Measurements from ENCODE around the gene PIGK. TPM values are rescaled to one million over a fixed set of nuclear protein-coding genes. Genes with fewer than 3 reads are reported as not detected.
"Not testable (repeated sequence)": the region's sequence is repeated elsewhere in the genome, so short reads cannot be mapped to it uniquely, and the experiment has no call there.

The PIGK gene
- total RNA-seq, 2 experiments from 2014 or later = 22.5 to 23.2 TPM

- H3K9me3 Mint-ChIP-seq (ENCODE audit: insufficient read depth); H3K4me3 Mint-ChIP-seq; H3K27me3 Mint-ChIP-seq (ENCODE audit: low read depth); H3K27ac Mint-ChIP-seq; DNase-seq; ATAC-seq; H3K4me1 Mint-ChIP-seq (ENCODE audit: low read depth); CTCF ChIA-PET; POLR2A ChIA-PET: not testable (repeated sequence)
- peaks cover 28% of the 10 kb centered on the region for H3K36me3 Mint-ChIP-seq (ENCODE audit: low read depth)
These were observed 32.3 kb downstream of the PIGK start for GRCh38 chr1:77186907-77187306.

- peaks cover 14% of the 10 kb centered on the region for H3K36me3 Mint-ChIP-seq (ENCODE audit: low read depth)
- ChIA-PET POLR2A (no interaction called here), CTCF (interaction anchor here (0.8 kb wide), 1 partner anchor 395 kb away, joined by 3 read pairs; no protein-coding TSS in a partner anchor)
- DNase-seq (no peak), ATAC-seq (no peak)
- H3K27ac Mint-ChIP-seq = no peak overlapping the region
- H3K9me3 Mint-ChIP-seq (ENCODE audit: insufficient read depth) = peaks cover 6% of the 10 kb centered on the region
- H3K4me3 Mint-ChIP-seq = no peak overlapping the region
- no peaks in the 10 kb centered on the region for H3K4me1 Mint-ChIP-seq (ENCODE audit: low read depth)
- no peaks in the 10 kb centered on the region for H3K27me3 Mint-ChIP-seq (ENCODE audit: low read depth)
These were observed 37.1 kb downstream of the PIGK start for GRCh38 chr1:77182083-77182482.

- no peak for DNase-seq
- no peak overlapping the region for H3K27ac Mint-ChIP-seq
- H3K4me1 Mint-ChIP-seq (ENCODE audit: low read depth) = no peaks in the 10 kb centered on the region
- no peaks in the 10 kb centered on the region for H3K27me3 Mint-ChIP-seq (ENCODE audit: low read depth)
- ATAC-seq = no peak
- ChIA-PET POLR2A (no interaction called here), CTCF (no interaction called here)
- H3K4me3 Mint-ChIP-seq = no peak overlapping the region
- peaks cover 18% of the 10 kb centered on the region for H3K36me3 Mint-ChIP-seq (ENCODE audit: low read depth)
- H3K9me3 Mint-ChIP-seq (ENCODE audit: insufficient read depth) = peaks cover 16% of the 10 kb centered on the region
These were observed 39.6 kb downstream of the PIGK start for GRCh38 chr1:77179632-77180031.

- H3K9me3 Mint-ChIP-seq (ENCODE audit: insufficient read depth) = peaks cover 37% of the 10 kb centered on the region
- DNase-seq (no peak), ATAC-seq (no peak)
- ChIA-PET POLR2A (no interaction called here), CTCF (no interaction called here)
- no peaks in the 10 kb centered on the region for H3K4me1 Mint-ChIP-seq (ENCODE audit: low read depth)
- no peak overlapping the region for H3K4me3 Mint-ChIP-seq
- no peaks in the 10 kb centered on the region for H3K27me3 Mint-ChIP-seq (ENCODE audit: low read depth)
- H3K36me3 Mint-ChIP-seq (ENCODE audit: low read depth) = peaks cover 32% of the 10 kb centered on the region
- no peak overlapping the region for H3K27ac Mint-ChIP-seq
These were observed 43.9 kb downstream of the PIGK start for GRCh38 chr1:77175230-77175844.

DNA sequence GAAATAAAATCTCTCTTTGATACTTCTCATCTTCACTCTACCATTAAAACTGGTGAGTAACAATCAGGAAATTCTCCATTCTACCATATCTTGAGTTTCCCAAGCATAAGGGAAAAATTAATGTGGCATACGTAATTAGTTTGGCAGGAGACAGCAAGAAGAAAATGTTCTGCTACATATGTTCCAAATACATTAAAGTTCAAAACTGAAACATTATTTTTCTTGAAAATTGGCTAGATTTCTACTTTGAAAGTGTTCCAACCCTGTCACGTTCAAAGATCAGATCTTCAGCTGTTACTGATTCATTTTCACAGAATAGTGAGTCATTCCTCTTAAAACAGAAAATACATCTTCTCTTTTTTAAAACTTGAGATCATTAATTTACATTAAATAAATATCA, 48.5 kb downstream of the PIGK start:
- Mint-ChIP-seq H3K27me3 (ENCODE audit: low read depth) (no peaks in the 10 kb centered on the region), H3K4me3 (no peak overlapping the region), H3K36me3 (ENCODE audit: low read depth) (peaks cover 24% of the 10 kb centered on the region), H3K4me1 (ENCODE audit: low read depth) (no peaks in the 10 kb centered on the region), H3K27ac (no peak overlapping the region), H3K9me3 (ENCODE audit: insufficient read depth) (peaks cover 31% of the 10 kb centered on the region)
- ATAC-seq = no peak
- POLR2A ChIA-PET = no interaction called here
- CTCF ChIA-PET = interaction anchor here (0.6 kb wide), 1 partner anchor 184 kb away, joined by 3 read pairs; no protein-coding TSS in a partner anchor
- no peak for DNase-seq

GRCh38 chr1:77168358-77168757, 50.9 kb downstream of the PIGK start:
- no peak overlapping the region for H3K4me3 Mint-ChIP-seq
- DNase-seq (no peak), ATAC-seq (no peak)
- ChIA-PET CTCF (no interaction called here), POLR2A (no interaction called here)
- no peak overlapping the region for H3K27ac Mint-ChIP-seq
- H3K9me3 Mint-ChIP-seq (ENCODE audit: insufficient read depth) = peaks cover 10% of the 10 kb centered on the region
- no peaks in the 10 kb centered on the region for H3K4me1 Mint-ChIP-seq (ENCODE audit: low read depth)
- H3K36me3 Mint-ChIP-seq (ENCODE audit: low read depth) = peaks cover 10% of the 10 kb centered on the region
- no peaks in the 10 kb centered on the region for H3K27me3 Mint-ChIP-seq (ENCODE audit: low read depth)

DNA sequence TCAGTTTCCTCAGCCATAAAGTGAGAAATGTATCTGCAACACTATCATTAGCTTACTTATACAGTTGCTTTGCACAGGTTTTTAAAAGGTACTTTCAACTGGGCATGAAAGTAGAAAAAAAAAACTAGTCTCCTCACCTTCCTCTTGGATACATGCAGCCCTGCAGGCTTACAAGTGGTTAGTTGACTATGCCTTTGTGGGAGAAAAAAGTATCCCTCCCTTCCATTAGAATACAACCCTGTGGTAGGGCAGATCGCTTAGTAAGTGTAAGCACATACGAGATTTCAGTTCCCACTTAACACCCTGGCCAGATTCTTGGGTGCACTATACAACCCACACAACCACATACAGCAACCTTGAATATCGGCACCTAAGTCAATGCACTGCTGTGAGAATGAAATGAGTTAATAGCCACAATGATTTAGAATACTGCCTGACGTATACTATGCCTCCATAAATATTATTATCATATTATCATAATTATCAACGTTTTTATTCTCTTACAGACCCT, 54.7 kb downstream of the PIGK start:
- DNase-seq = no peak
- ChIA-PET CTCF (no interaction called here), POLR2A (interaction anchor here (0.6 kb wide), 1 partner anchor 288 kb away, joined by 5 read pairs; no protein-coding TSS in a partner anchor)
- no peak overlapping the region for H3K4me3 Mint-ChIP-seq
- peaks cover 28% of the 10 kb centered on the region for H3K36me3 Mint-ChIP-seq (ENCODE audit: low read depth)
- H3K9me3 Mint-ChIP-seq (ENCODE audit: insufficient read depth) = no peaks in the 10 kb centered on the region
- H3K27me3 Mint-ChIP-seq (ENCODE audit: low read depth) = no peaks in the 10 kb centered on the region
- no peaks in the 10 kb centered on the region for H3K4me1 Mint-ChIP-seq (ENCODE audit: low read depth)
- H3K27ac Mint-ChIP-seq = no peak overlapping the region
- ATAC-seq = no peak

DNA sequence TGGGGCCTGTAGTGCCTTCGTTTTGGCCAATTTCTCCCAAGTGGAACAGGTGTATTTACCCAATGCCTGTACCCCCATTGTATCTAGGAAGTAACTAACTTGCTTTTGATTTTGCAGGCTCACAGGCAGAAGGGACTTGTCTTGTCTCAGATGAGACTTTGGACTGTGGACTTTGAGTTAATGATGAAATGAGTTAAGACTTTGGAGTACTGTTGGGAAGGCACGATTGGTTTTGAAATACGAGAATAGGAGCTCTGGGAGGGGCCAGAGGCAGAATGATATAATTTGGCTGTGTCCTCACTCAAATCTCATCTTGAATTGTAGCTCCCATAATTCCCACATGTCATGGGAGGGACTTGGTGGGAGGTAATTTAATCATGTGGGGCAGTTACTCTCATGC, 59.5 kb downstream of the PIGK start:
- H3K36me3 Mint-ChIP-seq (ENCODE audit: low read depth) = peaks cover 42% of the 10 kb centered on the region
- H3K4me1 Mint-ChIP-seq (ENCODE audit: low read depth); DNase-seq; H3K9me3 Mint-ChIP-seq (ENCODE audit: insufficient read depth); H3K4me3 Mint-ChIP-seq; H3K27me3 Mint-ChIP-seq (ENCODE audit: low read depth); POLR2A ChIA-PET; H3K27ac Mint-ChIP-seq; ATAC-seq; CTCF ChIA-PET: not testable (repeated sequence)

DNA sequence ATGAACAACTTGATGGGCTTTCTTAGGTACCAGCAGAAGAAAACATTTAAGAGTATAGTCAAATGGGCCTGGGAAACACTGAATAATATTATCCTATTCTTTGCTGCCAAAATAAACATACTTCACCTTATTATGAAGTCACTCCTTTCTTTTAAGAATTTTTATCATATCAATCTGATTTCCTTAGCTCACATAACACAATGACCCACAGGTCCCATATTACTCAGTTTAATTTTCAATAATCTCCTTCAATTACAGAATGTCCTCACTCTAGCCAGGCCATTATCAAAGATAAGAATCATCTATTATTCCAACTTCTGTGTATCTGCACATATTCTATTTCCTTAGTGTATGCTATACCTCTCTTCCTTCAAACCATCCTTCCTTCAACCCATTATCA, 63.0 kb downstream of the PIGK start:
- H3K27ac Mint-ChIP-seq = no peak overlapping the region

GRCh38 chr1:77146270-77146669, 73.0 kb downstream of the PIGK start:
- no peaks in the 10 kb centered on the region for H3K27me3 Mint-ChIP-seq (ENCODE audit: low read depth)
- no peak overlapping the region for H3K4me3 Mint-ChIP-seq
- DNase-seq (no peak), ATAC-seq (no peak)
- H3K27ac Mint-ChIP-seq = no peak overlapping the region
- H3K4me1 Mint-ChIP-seq (ENCODE audit: low read depth) = peaks cover 2% of the 10 kb centered on the region
- ChIA-PET POLR2A (no interaction called here), CTCF (interaction anchor here (2.4 kb wide), 1 partner anchor 387 kb away, joined by 9 read pairs; no protein-coding TSS in a partner anchor)
- H3K36me3 Mint-ChIP-seq (ENCODE audit: low read depth) = no peaks in the 10 kb centered on the region
- no peaks in the 10 kb centered on the region for H3K9me3 Mint-ChIP-seq (ENCODE audit: insufficient read depth)

More for the DNA sequence above, 63.0 kb downstream of the PIGK start:
- CTCF ChIA-PET = no interaction called here
- H3K9me3 Mint-ChIP-seq (ENCODE audit: insufficient read depth) = no peaks in the 10 kb centered on the region
- H3K36me3 Mint-ChIP-seq (ENCODE audit: low read depth) = peaks cover 37% of the 10 kb centered on the region
- ATAC-seq = no peak
- no peak for DNase-seq
- no peaks in the 10 kb centered on the region for H3K4me1 Mint-ChIP-seq (ENCODE audit: low read depth)
- POLR2A ChIA-PET = no interaction called here
- no peak overlapping the region for H3K4me3 Mint-ChIP-seq
- no peaks in the 10 kb centered on the region for H3K27me3 Mint-ChIP-seq (ENCODE audit: low read depth)

GRCh38 chr1:77143529-77144121, 75.6 kb downstream of the PIGK start:
- Mint-ChIP-seq H3K4me1 (ENCODE audit: low read depth) (peaks cover 2% of the 10 kb centered on the region), H3K27ac (no peak overlapping the region), H3K36me3 (ENCODE audit: low read depth) (no peaks in the 10 kb centered on the region), H3K27me3 (ENCODE audit: low read depth) (no peaks in the 10 kb centered on the region), H3K9me3 (ENCODE audit: insufficient read depth) (no peaks in the 10 kb centered on the region), H3K4me3 (no peak overlapping the region)
- ATAC-seq (no peak), DNase-seq (no peak)
- ChIA-PET CTCF (interaction anchor here (1.3 kb wide), 1 partner anchor 390 kb away, joined by 4 read pairs; no protein-coding TSS in a partner anchor), POLR2A (no interaction called here)

- Mint-ChIP-seq H3K4me1 (ENCODE audit: low read depth) (no peaks in the 10 kb centered on the region), H3K4me3 (no peak overlapping the region), H3K36me3 (ENCODE audit: low read depth) (no peaks in the 10 kb centered on the region), H3K27ac (no peak overlapping the region), H3K27me3 (ENCODE audit: low read depth) (no peaks in the 10 kb centered on the region), H3K9me3 (ENCODE audit: insufficient read depth) (no peaks in the 10 kb centered on the region)
- CTCF ChIA-PET = no interaction called here
- no peak for ATAC-seq
- POLR2A ChIA-PET = no interaction called here
- DNase-seq = no peak
These were observed 79.8 kb downstream of the PIGK start for GRCh38 chr1:77139389-77139788.
